GM23248 (cell line): ENCODE measurements around the gene GTPBP1.

Experiments
- EZH2 ChIP-seq: fragments of 200-600 bp; sonication (generic); IDR thresholded peaks from 2 replicates; pipeline ENCODE4 v1.6.1; 2018; ENCODE audit warnings: antibody characterized with exemption, mild to moderate bottlenecking; ENCODE audit not compliant: insufficient read depth, poor library complexity, severe bottlenecking
- EZH2phosphoT487 ChIP-seq: fragments of 200-600 bp; sonication (generic); IDR thresholded peaks from 2 replicates; pipeline ENCODE4 v1.6.1; 2018; ENCODE audit warnings: antibody characterized with exemption, moderate library complexity, mild to moderate bottlenecking, low read depth; ENCODE audit not compliant: insufficient read depth

- TF ChIP-seq EZH2phosphoT487 (no peak), EZH2 (no peak)
Measured at GRCh38 chr22:38724926-38725571, 19.3 kb downstream of the GTPBP1 start.
